ENCODE results near the gene CORO2B.

DNA sequence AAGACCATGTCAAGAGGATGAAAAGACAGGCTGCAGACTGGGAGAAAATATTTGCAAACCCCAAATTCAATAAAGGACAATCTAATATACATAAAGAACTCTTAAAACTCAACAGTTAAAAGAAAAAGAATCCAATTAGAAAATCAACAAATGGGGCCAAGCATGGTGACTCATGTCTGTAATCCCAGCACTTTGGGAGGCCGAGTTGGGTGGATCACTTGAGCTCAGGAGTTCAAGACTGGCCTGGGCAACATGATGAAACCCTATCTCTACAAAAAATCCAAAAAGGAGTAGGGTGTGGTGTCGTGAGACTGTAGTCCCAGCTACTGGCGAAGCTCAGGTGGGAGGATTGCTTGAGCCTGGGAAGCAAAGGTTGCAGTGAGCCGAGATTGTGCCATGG, 184.3 kb downstream of the CORO2B start:
- TF ChIP-seq RARB (CRISPR knock-in tag; IDR thresholded peaks at IDR 0.05) (no peak), TCF4 (CRISPR knock-in tag; IDR thresholded peaks at IDR 0.05; ENCODE audit: borderline replicate concordance) (no peak), ZNF8 (CRISPR knock-in tag; IDR thresholded peaks at IDR 0.05) (no peak)

Data from SK-N-SH treated with all-trans-retinoic acid at 6 μM for 48 hours (cell line).